Lower leg skin (tissue), 3 donors: ENCODE data around the gene ATF7IP.

ENCODE experiments used
- POLR2A ChIP-seq, 2 donors: fragments of 450-650 bp; IDR thresholded peaks; one replicate each; pipeline ENCODE4 v1.6.1; 2016 to 2017; ENCODE audit warnings: antibody characterized with exemption in 2 of 2, mild to moderate bottlenecking in 1 of 2, moderate library complexity in 1 of 2
- TF ChIP-seq, protein P1 (sequence below), 3 donors: fragments of 450-650 bp; IDR thresholded peaks; one replicate each; pipeline ENCODE4 v1.5.1; 2016; ENCODE audit warnings: antibody characterized with exemption in 3 of 3, mild to moderate bottlenecking in 3 of 3, moderate library complexity in 2 of 3

- TF ChIP-seq, protein P1, sequence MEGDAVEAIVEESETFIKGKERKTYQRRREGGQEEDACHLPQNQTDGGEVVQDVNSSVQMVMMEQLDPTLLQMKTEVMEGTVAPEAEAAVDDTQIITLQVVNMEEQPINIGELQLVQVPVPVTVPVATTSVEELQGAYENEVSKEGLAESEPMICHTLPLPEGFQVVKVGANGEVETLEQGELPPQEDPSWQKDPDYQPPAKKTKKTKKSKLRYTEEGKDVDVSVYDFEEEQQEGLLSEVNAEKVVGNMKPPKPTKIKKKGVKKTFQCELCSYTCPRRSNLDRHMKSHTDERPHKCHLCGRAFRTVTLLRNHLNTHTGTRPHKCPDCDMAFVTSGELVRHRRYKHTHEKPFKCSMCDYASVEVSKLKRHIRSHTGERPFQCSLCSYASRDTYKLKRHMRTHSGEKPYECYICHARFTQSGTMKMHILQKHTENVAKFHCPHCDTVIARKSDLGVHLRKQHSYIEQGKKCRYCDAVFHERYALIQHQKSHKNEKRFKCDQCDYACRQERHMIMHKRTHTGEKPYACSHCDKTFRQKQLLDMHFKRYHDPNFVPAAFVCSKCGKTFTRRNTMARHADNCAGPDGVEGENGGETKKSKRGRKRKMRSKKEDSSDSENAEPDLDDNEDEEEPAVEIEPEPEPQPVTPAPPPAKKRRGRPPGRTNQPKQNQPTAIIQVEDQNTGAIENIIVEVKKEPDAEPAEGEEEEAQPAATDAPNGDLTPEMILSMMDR (IDR thresholded peaks at IDR 0.05), result no peak
- no peak for TF ChIP-seq POLR2A (IDR thresholded peaks at IDR 0.05)
Measured at GRCh38 chr12:14427929-14428328, 62.4 kb downstream of the ATF7IP start.
